Naive B cell (primary cell): ENCODE data around the gene WDR7. TPM values are rescaled to one million over a fixed set of nuclear protein-coding genes. Genes with fewer than 3 reads are reported as not detected.

Experiments
- ATAC-seq, 2 donors: fragments of 150-1000 bp; cut with Tn5 transposase; 2 replicates each; pipeline ENCODE4 v1.10.0; 2021; ENCODE audit warnings: low read depth in 2 of 2, mild to moderate bottlenecking in 2 of 2, moderate library complexity in 2 of 2
- DNase-seq: peaks from one replicate; pipeline ENCODE4 v3.0.0; 2022
- H3K27ac Mint-ChIP-seq, 6 donors: one replicate each; pipeline ENCODE4 v1.8.0; 2020 to 2022; ENCODE audit warnings: mild to moderate bottlenecking in 6 of 6, mixed read lengths in 6 of 6, moderate library complexity in 5 of 6, inconsistent platforms in 2 of 6
- H3K27me3 Mint-ChIP-seq, 3 donors: one replicate each; pipeline ENCODE4 v1.8.0; 2021 to 2022; ENCODE audit warnings: mixed read lengths in 3 of 3, mild to moderate bottlenecking in 1 of 3
- H3K36me3 Mint-ChIP-seq, 2 donors: one replicate each; pipeline ENCODE4 v1.8.0; 2020 to 2022; ENCODE audit warnings: mixed read lengths in 2 of 2, inconsistent platforms in 1 of 2, mild to moderate bottlenecking in 1 of 2
- H3K4me1 Mint-ChIP-seq, 3 donors: one replicate each; pipeline ENCODE4 v1.8.0; 2020 to 2022; ENCODE audit warnings: mixed read lengths in 3 of 3, inconsistent platforms in 1 of 3, mild to moderate bottlenecking in 1 of 3, moderate library complexity in 1 of 3
- H3K4me3 Mint-ChIP-seq, 8 donors: one replicate each; pipeline ENCODE4 v1.8.0; 2020 to 2022; ENCODE audit warnings: mild to moderate bottlenecking in 8 of 8, mixed read lengths in 8 of 8, moderate library complexity in 8 of 8, inconsistent platforms in 2 of 8
- H3K9me3 Mint-ChIP-seq, 7 donors: one replicate each; pipeline ENCODE4 v1.8.0; 2020 to 2022; ENCODE audit warnings: mixed read lengths in 7 of 7, mild to moderate bottlenecking in 5 of 7, inconsistent platforms in 2 of 7, moderate library complexity in 1 of 7
- polyA plus RNA-seq, 6 donors: library from polyadenylated mRNA; unstranded; fragments of 300-500 nt; fragmentation: Illumina TruSeq; gene quantifications; one replicate each; pipeline ENCODE4 v1.2.3, GENCODE V29; 2021; ENCODE audit warnings: low read depth in 6 of 6

WDR7 gene
- polyA plus RNA-seq, 6 donors from 2014 or later = 14.7 to 24.7 (median 21.6) TPM

GRCh38 chr18:56662063-56662408 is 10.9 kb downstream of the WDR7 start:
- Mint-ChIP-seq H3K27me3 (no peaks in the 10 kb centered on the region), H3K36me3 (peaks cover 6 to 13% of the 10 kb centered on the region in 2 donors), H3K27ac (no peak overlapping the region), H3K4me1 (peaks cover 6 to 29% (median 14%) of the 10 kb centered on the region in 3 donors), H3K4me3 (no peak overlapping the region), H3K9me3 (no peaks in the 10 kb centered on the region)
- DNase-seq (no peak), ATAC-seq (no peak)

- no peak for DNase-seq
- Mint-ChIP-seq H3K27me3 (no peaks in the 10 kb centered on the region), H3K4me1 (peaks cover 6 to 31% (median 19%) of the 10 kb centered on the region in 3 donors), H3K4me3 (no peak overlapping the region), H3K9me3 (no peaks in the 10 kb centered on the region), H3K27ac (peak overlapping the region in 1 of 6 donors; percentile 18), H3K36me3 (peaks cover 8 to 13% of the 10 kb centered on the region in 2 donors)
- ATAC-seq = no peak
Measured at GRCh38 chr18:56662502-56662901, 11.3 kb downstream of the WDR7 start.

GRCh38 chr18:56662902-56663301 is 11.7 kb downstream of the WDR7 start:
- H3K27ac Mint-ChIP-seq = peak overlapping the region in 1 of 6 donors; percentile 18

GRCh38 chr18:56672391-56672790 is 21.2 kb downstream of the WDR7 start:
- no peaks in the 10 kb centered on the region for H3K27me3 Mint-ChIP-seq
- no peak overlapping the region for H3K4me3 Mint-ChIP-seq
- ATAC-seq (no peak), DNase-seq (no peak)
- H3K9me3 Mint-ChIP-seq = peaks cover 0 to under 1% (median 0%) of the 10 kb centered on the region in 7 donors
- H3K4me1 Mint-ChIP-seq = peaks cover 12 to 30% (median 14%) of the 10 kb centered on the region in 3 donors
- H3K36me3 Mint-ChIP-seq = peaks cover 1 to 24% of the 10 kb centered on the region in 2 donors
- no peak overlapping the region for H3K27ac Mint-ChIP-seq

More at GRCh38 chr18:56662902-56663301, 11.7 kb downstream of the WDR7 start:
- H3K4me3 Mint-ChIP-seq = no peak overlapping the region
- H3K27me3 Mint-ChIP-seq = no peaks in the 10 kb centered on the region
- peaks cover 6 to 34% (median 19%) of the 10 kb centered on the region in 3 donors for H3K4me1 Mint-ChIP-seq
- no peak for ATAC-seq
- DNase-seq = no peak
- H3K36me3 Mint-ChIP-seq = peaks cover 8 to 13% of the 10 kb centered on the region in 2 donors
- no peaks in the 10 kb centered on the region for H3K9me3 Mint-ChIP-seq

GRCh38 chr18:56672981-56673380 is 21.8 kb downstream of the WDR7 start:
- ATAC-seq (no peak), DNase-seq (no peak)
- peaks cover 0 to 6% (median 3%) of the 10 kb centered on the region in 7 donors for H3K9me3 Mint-ChIP-seq
- H3K4me1 Mint-ChIP-seq = peaks cover 8 to 30% (median 14%) of the 10 kb centered on the region in 3 donors
- H3K4me3 Mint-ChIP-seq = no peak overlapping the region
- H3K36me3 Mint-ChIP-seq = peaks cover 7 to 30% of the 10 kb centered on the region in 2 donors
- H3K27me3 Mint-ChIP-seq = no peaks in the 10 kb centered on the region
- no peak overlapping the region for H3K27ac Mint-ChIP-seq

GRCh38 chr18:56676639-56677038 is 25.5 kb downstream of the WDR7 start:
- peaks cover 0 to 16% (median under 1%) of the 10 kb centered on the region in 3 donors for H3K4me1 Mint-ChIP-seq
- DNase-seq = no peak
- no peak overlapping the region for H3K4me3 Mint-ChIP-seq
- H3K36me3 Mint-ChIP-seq = peaks cover 12 to 33% of the 10 kb centered on the region in 2 donors
- peaks cover 0 to 6% (median 3%) of the 10 kb centered on the region in 7 donors for H3K9me3 Mint-ChIP-seq
- H3K27me3 Mint-ChIP-seq = no peaks in the 10 kb centered on the region
- peak overlapping the region in 1 of 6 donors; percentile 40 for H3K27ac Mint-ChIP-seq
- ATAC-seq = no peak

- H3K4me1 Mint-ChIP-seq = peaks cover 0 to 15% (median 0%) of the 10 kb centered on the region in 3 donors
- peaks cover 0 to 6% (median 3%) of the 10 kb centered on the region in 7 donors for H3K9me3 Mint-ChIP-seq
- H3K4me3 Mint-ChIP-seq = no peak overlapping the region
- H3K27ac Mint-ChIP-seq = no peak overlapping the region
- ATAC-seq = no peak
- peaks cover 12 to 28% of the 10 kb centered on the region in 2 donors for H3K36me3 Mint-ChIP-seq
- H3K27me3 Mint-ChIP-seq = no peaks in the 10 kb centered on the region
- DNase-seq = no peak
Measured at GRCh38 chr18:56678836-56679565, 27.8 kb downstream of the WDR7 start.

- no peak overlapping the region for H3K27ac Mint-ChIP-seq
- H3K36me3 Mint-ChIP-seq = peaks cover 7 to 11% of the 10 kb centered on the region in 2 donors
- DNase-seq (no peak), ATAC-seq (no peak)
- H3K4me1 Mint-ChIP-seq = no peaks in the 10 kb centered on the region
- H3K4me3 Mint-ChIP-seq = no peak overlapping the region
- no peaks in the 10 kb centered on the region for H3K27me3 Mint-ChIP-seq
- no peaks in the 10 kb centered on the region for H3K9me3 Mint-ChIP-seq
Measured at GRCh38 chr18:56684277-56684676, 33.1 kb downstream of the WDR7 start.

- no peaks in the 10 kb centered on the region for H3K27me3 Mint-ChIP-seq
- no peaks in the 10 kb centered on the region for H3K4me1 Mint-ChIP-seq
- DNase-seq (no peak), ATAC-seq (no peak)
- H3K4me3 Mint-ChIP-seq = no peak overlapping the region
- H3K27ac Mint-ChIP-seq = no peak overlapping the region
- H3K9me3 Mint-ChIP-seq = no peaks in the 10 kb centered on the region
- H3K36me3 Mint-ChIP-seq = peaks cover 0 to under 1% of the 10 kb centered on the region in 2 donors
Measured at GRCh38 chr18:56691530-56691929, 40.4 kb downstream of the WDR7 start.

GRCh38 chr18:56696966-56697365 is 45.8 kb downstream of the WDR7 start:
- Mint-ChIP-seq H3K36me3 (no peaks in the 10 kb centered on the region), H3K4me1 (no peaks in the 10 kb centered on the region), H3K27me3 (no peaks in the 10 kb centered on the region), H3K27ac (no peak overlapping the region), H3K9me3 (no peaks in the 10 kb centered on the region), H3K4me3 (no peak overlapping the region)
- DNase-seq (no peak), ATAC-seq (no peak)

- no peaks in the 10 kb centered on the region for H3K27me3 Mint-ChIP-seq
- H3K9me3 Mint-ChIP-seq = no peaks in the 10 kb centered on the region
- ATAC-seq = peak; percentile 32 to 51
- no peak overlapping the region for H3K4me3 Mint-ChIP-seq
- H3K4me1 Mint-ChIP-seq = no peaks in the 10 kb centered on the region
- no peak overlapping the region for H3K27ac Mint-ChIP-seq
- H3K36me3 Mint-ChIP-seq = no peaks in the 10 kb centered on the region
- DNase-seq = peak; percentile 30
Measured at GRCh38 chr18:56702946-56703345, 51.8 kb downstream of the WDR7 start.

- no peak overlapping the region for H3K4me3 Mint-ChIP-seq
- H3K9me3 Mint-ChIP-seq = no peaks in the 10 kb centered on the region
- DNase-seq (no peak), ATAC-seq (no peak)
- H3K27me3 Mint-ChIP-seq = no peaks in the 10 kb centered on the region
- peaks cover 0 to 7% (median 4%) of the 10 kb centered on the region in 3 donors for H3K4me1 Mint-ChIP-seq
- H3K27ac Mint-ChIP-seq = no peak overlapping the region
- H3K36me3 Mint-ChIP-seq = no peaks in the 10 kb centered on the region
Measured at GRCh38 chr18:56709463-56709862, 58.3 kb downstream of the WDR7 start.

- DNase-seq (no peak), ATAC-seq (no peak)
- H3K27me3 Mint-ChIP-seq = no peaks in the 10 kb centered on the region
- peak overlapping the region in 1 of 6 donors; percentile 49 for H3K27ac Mint-ChIP-seq
- H3K4me1 Mint-ChIP-seq = peaks cover 0 to 7% (median 4%) of the 10 kb centered on the region in 3 donors
- H3K4me3 Mint-ChIP-seq = no peak overlapping the region
- no peaks in the 10 kb centered on the region for H3K36me3 Mint-ChIP-seq
- H3K9me3 Mint-ChIP-seq = no peaks in the 10 kb centered on the region
Measured at GRCh38 chr18:56711708-56712445, 60.7 kb downstream of the WDR7 start.

GRCh38 chr18:56712761-56713160 is 61.6 kb downstream of the WDR7 start:
- Mint-ChIP-seq H3K27ac (no peak overlapping the region), H3K4me1 (peaks cover 0 to 7% (median 4%) of the 10 kb centered on the region in 3 donors), H3K27me3 (no peaks in the 10 kb centered on the region), H3K4me3 (no peak overlapping the region), H3K36me3 (peaks cover 0 to 8% of the 10 kb centered on the region in 2 donors), H3K9me3 (no peaks in the 10 kb centered on the region)
- ATAC-seq (no peak), DNase-seq (no peak)
